PFSK-1 (cell line): ENCODE results near the gene KHDC4.

Experiments used
- FOXP2 ChIP-seq: optimal IDR thresholded peaks from 2 replicates; pipeline ENCODE3; 2011; ENCODE audit warnings: borderline replicate concordance, control low read depth, inconsistent platforms; ENCODE audit not compliant: insufficient read depth; ENCODE audit errors: extremely low read length, extremely low read depth
- POLR2AphosphoS5 ChIP-seq: IDR thresholded peaks from 2 replicates; pipeline ENCODE4 v1.6.1; 2012; ENCODE audit warnings: low read depth, mild to moderate bottlenecking, control low read depth, low read length, moderate library complexity
- SIN3A ChIP-seq: IDR thresholded peaks from 2 replicates; pipeline ENCODE4 v1.6.1; 2012; ENCODE audit warnings: mild to moderate bottlenecking, low read length, moderate library complexity, borderline replicate concordance; ENCODE audit not compliant: insufficient read depth
- TAF1 ChIP-seq: IDR thresholded peaks from 2 replicates; pipeline ENCODE4 v1.6.1; 2012; ENCODE audit warnings: low read length, control low read depth, borderline replicate concordance; ENCODE audit not compliant: insufficient read depth
- TF ChIP-seq, protein P1 (sequence below), 2 experiments: IDR thresholded peaks; 2 replicates each; pipeline versions ENCODE4 v1.6.1 to v1.8.0; 2011 to 2012; ENCODE audit warnings: low read depth in 2 of 2, low read length in 2 of 2, control low read depth in 1 of 2, inconsistent platforms in 1 of 2, mild to moderate bottlenecking in 1 of 2, moderate library complexity in 1 of 2; ENCODE audit not compliant: insufficient read depth in 1 of 2

The KHDC4 gene

DNA sequence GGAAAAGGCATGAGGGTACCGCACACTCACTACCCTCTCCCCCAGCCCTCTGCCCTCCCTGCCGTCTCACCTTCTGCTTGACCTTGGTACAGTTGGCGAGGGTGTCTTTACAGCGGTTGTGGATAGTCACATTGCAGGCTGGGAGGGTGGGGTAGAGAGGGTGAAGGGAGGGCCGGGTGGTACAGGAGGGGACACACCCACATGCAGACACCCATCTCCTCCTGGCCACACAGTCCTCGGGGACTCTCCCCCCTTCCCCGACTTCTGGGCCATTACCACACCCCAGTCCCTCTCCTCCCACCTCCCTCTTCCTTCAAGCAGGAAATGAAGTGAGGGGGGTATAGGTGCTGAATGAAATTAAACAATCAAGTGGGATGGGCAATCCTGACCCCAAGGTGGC is 32.5 kb upstream of the KHDC4 start:
- TF ChIP-seq TAF1 (no peak), SIN3A (no peak), POLR2AphosphoS5 (no peak), FOXP2 (no peak)
- TF ChIP-seq, protein P1, sequence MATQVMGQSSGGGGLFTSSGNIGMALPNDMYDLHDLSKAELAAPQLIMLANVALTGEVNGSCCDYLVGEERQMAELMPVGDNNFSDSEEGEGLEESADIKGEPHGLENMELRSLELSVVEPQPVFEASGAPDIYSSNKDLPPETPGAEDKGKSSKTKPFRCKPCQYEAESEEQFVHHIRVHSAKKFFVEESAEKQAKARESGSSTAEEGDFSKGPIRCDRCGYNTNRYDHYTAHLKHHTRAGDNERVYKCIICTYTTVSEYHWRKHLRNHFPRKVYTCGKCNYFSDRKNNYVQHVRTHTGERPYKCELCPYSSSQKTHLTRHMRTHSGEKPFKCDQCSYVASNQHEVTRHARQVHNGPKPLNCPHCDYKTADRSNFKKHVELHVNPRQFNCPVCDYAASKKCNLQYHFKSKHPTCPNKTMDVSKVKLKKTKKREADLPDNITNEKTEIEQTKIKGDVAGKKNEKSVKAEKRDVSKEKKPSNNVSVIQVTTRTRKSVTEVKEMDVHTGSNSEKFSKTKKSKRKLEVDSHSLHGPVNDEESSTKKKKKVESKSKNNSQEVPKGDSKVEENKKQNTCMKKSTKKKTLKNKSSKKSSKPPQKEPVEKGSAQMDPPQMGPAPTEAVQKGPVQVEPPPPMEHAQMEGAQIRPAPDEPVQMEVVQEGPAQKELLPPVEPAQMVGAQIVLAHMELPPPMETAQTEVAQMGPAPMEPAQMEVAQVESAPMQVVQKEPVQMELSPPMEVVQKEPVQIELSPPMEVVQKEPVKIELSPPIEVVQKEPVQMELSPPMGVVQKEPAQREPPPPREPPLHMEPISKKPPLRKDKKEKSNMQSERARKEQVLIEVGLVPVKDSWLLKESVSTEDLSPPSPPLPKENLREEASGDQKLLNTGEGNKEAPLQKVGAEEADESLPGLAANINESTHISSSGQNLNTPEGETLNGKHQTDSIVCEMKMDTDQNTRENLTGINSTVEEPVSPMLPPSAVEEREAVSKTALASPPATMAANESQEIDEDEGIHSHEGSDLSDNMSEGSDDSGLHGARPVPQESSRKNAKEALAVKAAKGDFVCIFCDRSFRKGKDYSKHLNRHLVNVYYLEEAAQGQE (IDR thresholded peaks at IDR 0.05; ENCODE audit: insufficient read depth in 1 of 2, low read depth in 2 of 2, low read length in 2 of 2): no peak

DNA sequence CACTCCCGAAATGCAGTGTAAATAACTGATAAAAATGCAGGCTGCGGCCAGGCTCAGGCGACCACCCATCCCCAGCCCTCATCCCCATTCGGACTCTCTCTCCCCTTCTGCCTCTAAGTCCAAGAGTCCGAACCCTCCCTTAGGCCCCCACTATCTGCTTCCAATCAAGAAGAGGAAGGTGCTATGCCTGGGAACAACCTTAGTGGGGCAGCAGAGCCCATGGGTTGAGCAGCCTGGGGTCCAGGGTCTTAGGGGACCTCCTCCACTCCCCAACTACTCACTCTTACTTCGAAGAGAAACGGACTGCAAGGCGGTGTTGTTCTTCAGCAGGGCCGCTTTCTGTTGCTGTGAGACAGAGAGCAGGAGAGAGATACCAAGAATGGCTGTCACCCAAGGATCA is 31.9 kb upstream of the KHDC4 start:
- no peak for TF ChIP-seq POLR2AphosphoS5
- TF ChIP-seq, protein P1 (IDR thresholded peaks at IDR 0.05; ENCODE audit: insufficient read depth in 1 of 2, low read depth in 2 of 2, low read length in 2 of 2): no peak
- no peak for TF ChIP-seq SIN3A
- TF ChIP-seq FOXP2: no peak
- TF ChIP-seq TAF1: no peak

DNA sequence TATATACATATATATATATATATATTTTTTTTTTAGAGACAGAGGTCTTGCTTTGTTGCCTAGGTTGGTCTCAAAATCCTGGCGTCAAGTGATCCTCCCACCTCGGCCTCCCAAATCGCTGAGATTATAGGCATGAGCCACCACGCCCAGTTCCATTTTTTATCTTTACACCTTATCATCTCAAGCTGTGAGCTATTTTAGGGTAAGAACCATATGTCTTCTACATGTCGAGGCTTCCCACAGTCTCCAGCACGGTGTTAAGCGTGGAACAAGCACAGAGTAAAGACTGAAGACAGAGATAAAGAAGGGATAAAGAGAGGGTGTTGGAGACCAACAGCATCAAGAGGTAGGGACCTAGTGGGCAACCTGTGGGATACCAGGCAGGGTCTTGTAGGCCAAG is 30.0 kb upstream of the KHDC4 start:
- TF ChIP-seq FOXP2 (no peak), TAF1 (no peak), POLR2AphosphoS5 (no peak), SIN3A (no peak)
- TF ChIP-seq, protein P1 (IDR thresholded peaks at IDR 0.05; ENCODE audit: insufficient read depth in 1 of 2, low read depth in 2 of 2, low read length in 2 of 2): no peak

DNA sequence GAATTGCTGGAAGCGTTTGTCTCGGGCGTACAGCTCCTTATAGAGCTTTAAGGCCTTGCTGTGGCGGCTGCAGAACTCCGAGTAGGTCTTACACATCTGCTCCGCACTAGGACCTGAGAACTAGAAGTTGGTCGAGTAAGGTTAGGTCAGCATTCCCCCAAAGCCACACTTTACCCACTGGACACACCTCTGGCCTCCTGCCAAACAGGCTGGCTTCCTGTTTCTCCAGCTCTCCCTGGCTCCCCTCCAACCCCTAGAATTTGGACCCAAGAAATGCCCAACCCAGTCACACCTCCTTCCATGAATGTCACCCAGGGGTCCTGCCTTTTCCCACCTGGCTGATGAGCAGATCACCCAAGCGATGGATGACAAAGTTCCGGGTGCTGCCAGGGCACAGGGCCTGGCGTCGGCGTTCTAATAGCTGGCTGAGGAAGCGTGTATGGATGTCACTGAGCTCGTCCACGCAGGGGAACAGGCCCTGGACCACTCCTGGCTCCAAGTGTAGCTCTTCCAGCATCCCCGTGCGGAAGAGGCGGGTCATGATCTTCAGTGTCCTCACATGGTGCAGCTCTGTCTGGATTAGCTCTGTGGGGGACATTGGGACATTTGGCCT is 28.5 kb upstream of the KHDC4 start:
- no peak for TF ChIP-seq SIN3A
- TF ChIP-seq, protein P1 (IDR thresholded peaks at IDR 0.05; ENCODE audit: insufficient read depth in 1 of 2, low read depth in 2 of 2, low read length in 2 of 2): no peak
- TF ChIP-seq POLR2AphosphoS5: no peak
- no peak for TF ChIP-seq FOXP2
- no peak for TF ChIP-seq TAF1

DNA sequence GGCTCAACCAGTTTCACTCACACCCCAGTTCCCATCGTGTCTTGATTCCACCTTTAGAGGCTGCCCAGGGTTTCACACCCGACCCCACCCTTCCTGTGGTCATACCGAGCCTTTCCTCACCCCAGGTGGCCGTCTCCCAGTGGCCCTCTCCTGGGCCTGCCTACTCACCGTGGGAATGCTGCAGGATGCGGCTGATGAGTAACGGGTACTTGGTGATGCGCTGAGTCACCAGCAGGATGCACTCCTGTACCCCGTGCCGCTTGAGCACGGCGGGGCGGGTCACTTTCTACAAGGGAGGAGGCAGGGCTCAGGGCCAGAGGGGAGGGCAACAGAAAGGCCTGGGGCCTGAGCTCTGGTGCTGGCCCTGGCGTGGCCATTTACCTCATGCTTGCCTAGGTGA is 27.7 kb upstream of the KHDC4 start:
- no peak for TF ChIP-seq TAF1
- TF ChIP-seq SIN3A: no peak
- no peak for TF ChIP-seq POLR2AphosphoS5
- TF ChIP-seq FOXP2: no peak
- TF ChIP-seq, protein P1 (IDR thresholded peaks at IDR 0.05; ENCODE audit: insufficient read depth in 1 of 2, low read depth in 2 of 2, low read length in 2 of 2): no peak
